ENCODE measurements around the gene KCNG1.

DNA sequence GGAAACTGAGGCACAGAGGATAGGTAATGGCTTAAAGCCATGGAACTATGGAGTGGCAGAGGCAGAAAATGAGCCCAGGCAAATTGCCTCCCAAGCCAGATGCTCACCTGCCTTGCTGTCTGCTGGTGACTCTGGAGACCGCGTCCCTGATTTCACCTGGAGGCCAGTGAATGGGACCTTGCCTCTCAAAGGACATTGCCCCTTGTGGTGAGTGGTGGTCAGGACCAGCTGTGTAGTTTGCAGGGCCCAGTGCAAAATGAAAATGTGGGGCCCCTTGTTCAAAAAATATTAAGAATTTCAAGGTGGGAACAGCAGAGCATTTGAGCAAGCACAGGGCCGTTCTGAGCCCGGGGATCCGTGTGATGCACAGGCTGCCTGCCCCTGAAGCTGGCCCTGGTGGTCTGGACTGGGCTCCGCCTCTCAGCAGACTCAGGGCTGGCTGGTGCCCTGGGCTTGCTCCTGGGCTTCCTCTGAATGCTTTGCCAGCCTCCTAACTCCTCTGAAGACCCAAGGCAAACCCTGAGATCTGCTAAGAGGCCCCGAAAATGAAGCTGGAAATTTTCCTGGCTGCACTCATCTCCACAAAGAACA lies 19.8 kb upstream of the KCNG1 start:
- no peak for TF ChIP-seq EZH2 (IDR thresholded peaks at IDR 0.05; ENCODE audit: borderline replicate concordance, insufficient read depth, low read depth, low read length, poor library complexity, severe bottlenecking)
- TF ChIP-seq, protein P1, sequence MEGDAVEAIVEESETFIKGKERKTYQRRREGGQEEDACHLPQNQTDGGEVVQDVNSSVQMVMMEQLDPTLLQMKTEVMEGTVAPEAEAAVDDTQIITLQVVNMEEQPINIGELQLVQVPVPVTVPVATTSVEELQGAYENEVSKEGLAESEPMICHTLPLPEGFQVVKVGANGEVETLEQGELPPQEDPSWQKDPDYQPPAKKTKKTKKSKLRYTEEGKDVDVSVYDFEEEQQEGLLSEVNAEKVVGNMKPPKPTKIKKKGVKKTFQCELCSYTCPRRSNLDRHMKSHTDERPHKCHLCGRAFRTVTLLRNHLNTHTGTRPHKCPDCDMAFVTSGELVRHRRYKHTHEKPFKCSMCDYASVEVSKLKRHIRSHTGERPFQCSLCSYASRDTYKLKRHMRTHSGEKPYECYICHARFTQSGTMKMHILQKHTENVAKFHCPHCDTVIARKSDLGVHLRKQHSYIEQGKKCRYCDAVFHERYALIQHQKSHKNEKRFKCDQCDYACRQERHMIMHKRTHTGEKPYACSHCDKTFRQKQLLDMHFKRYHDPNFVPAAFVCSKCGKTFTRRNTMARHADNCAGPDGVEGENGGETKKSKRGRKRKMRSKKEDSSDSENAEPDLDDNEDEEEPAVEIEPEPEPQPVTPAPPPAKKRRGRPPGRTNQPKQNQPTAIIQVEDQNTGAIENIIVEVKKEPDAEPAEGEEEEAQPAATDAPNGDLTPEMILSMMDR (IDR thresholded peaks at IDR 0.05) = no peak
